HG02870 (cell line): Measurements from ENCODE around the gene MED13L.

Source experiments
- ATAC-seq: cut with Tn5 transposase; IDR thresholded peaks from one replicate; pipeline ENCODE4 v1.9.1; 2021; ENCODE audit warnings: mild to moderate bottlenecking, moderate library complexity; ENCODE audit not compliant: unreplicated experiment

MED13L gene

DNA sequence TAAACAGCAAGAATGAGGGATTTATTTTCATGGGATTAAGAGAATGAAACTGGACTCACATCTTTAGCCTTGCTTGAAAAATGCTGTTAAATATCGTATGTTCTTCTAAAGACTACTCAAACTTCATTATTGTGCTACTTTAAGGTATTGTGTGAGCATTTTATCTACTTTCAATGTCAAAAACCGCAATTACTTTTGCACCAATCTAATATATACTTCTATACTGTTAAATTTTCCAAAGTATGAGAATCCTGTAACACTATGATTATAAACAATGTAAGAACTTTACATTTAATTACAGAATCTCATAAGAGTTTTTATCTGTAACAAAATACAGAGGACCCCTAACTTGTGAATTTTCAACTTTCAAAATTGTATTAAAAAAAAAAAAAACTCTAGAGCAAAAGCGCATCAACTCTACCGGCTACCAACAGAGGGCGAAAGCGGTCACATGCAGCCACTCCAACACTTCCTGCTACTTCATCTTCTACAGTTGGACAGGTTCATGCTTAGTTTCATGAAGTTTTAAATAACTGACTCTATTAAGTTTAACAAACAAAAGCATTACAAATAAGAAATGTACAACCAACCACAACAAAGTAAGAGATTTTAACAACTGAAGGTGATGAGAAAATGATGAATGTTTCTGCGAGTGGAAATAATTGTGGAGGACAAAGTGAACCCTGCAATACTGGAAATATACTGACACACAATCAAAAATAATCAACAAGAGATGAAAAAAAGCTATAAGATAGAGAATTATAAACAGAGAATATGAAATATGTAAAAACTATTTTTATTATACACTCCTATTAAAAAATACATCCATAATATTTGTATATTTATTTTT, 210.9 kb downstream of the MED13L start:
- no peak for ATAC-seq

DNA sequence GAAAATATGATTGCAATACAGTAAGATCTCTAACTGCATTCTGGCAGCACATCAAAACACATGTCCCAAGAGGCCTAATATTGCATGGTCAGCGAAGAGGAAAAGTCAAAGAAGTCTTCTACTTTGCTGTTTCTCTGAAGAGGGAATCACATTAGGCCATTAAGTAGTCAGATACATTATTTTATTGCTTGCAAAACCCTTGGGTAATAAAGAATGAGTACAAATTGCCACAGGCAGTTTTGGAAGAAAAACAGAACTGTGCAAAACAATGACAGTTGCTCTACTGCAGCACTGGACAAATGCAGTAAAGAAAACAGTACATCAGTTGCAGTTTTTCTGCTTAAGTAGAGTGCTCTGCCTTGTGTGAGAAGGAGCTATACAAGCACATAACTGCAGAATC, 211.9 kb downstream of the MED13L start:
- ATAC-seq, result no peak

DNA sequence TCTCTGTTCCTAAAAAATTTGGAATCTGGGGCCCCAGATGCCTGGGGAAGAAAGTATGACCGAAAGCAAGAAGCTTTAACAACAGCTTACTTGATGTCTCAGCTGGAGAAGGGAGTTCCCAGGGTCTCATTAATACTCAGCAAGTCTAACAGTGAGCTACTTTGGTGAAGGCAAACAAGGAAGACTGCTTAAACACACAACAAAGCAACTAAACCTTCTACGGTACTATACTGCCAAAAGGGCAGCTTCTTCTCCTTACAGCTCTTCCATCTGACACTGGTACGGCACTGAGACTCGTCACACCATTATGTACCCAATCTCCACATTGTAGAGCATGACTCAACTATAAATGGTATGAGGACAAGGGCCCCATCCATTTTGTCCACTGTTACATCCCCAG, 213.0 kb downstream of the MED13L start:
- no peak for ATAC-seq

DNA sequence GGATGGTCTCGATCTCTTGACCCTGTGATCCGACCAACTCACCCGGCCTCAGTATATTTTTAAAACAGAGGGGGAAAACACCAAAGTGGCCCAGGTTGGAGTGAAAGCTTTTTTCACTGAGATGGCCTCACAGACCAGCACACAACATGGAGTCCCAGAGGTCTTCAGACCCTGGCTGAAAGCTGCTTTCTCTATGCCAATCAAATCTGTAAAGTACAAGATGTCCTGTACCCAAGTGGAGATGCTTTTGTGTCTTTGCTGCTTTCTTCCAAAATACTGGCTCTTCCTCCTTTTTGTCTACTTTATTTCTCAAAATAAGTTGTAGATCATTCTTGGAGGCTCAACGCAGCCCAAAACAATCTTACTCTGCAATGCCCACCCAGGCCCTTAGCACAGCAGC, 214.8 kb downstream of the MED13L start:
- ATAC-seq, result no peak

DNA sequence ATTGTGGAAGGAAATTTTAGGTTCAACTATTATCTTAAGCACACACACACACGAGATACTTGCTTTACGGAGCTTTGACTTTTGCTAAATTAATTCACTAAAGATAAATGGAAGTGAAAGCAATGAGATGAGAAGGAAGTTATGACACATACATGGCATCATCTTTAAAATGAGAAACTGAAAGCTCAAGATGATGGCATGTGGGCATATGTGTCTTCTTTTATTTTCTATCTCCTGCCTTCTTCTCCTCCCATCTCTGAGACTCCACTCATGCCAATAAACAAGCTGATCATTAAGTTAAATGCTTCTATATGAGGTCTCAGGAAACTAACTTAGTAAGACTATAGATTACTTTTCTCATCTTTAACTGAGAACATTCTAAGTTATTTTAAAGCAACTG, 216.7 kb downstream of the MED13L start:
- ATAC-seq, result no peak

DNA sequence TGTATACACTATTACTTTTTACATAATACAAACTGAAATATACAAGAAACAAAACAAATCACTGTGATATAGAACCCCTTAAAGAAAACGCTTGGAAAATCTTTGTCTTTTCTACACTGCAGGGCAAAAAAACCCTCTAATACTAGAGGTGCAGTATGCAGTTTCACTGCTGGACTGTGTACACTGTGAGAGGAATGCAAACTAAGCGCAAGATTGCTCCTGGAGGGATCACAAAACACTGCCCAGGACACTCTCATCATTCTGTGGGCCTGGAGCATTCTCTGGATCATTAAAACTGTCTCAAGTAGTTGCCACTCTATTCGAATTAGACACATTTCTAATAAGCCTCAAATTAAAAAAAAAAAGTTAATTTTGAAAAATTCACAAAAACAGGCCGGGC, 217.6 kb downstream of the MED13L start:
- no peak for ATAC-seq

DNA sequence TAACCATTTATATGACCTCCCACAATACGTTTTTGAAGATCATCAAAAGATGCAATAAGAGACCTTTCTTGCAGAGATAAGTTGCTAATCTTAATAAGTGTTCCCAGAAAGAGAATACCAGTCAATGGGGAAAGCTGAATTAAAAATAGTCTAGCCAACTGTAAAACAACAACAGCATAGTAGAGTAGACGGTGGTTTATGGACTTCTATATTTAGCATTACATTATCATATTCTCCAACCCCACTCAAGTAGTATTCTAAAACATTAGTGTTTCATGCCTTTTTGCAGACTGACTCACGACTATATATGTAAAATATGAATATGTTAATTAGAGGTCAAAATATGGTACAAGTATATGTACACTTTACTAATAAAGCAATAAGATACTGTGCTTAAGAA, 218.9 kb downstream of the MED13L start:
- no peak for ATAC-seq

DNA sequence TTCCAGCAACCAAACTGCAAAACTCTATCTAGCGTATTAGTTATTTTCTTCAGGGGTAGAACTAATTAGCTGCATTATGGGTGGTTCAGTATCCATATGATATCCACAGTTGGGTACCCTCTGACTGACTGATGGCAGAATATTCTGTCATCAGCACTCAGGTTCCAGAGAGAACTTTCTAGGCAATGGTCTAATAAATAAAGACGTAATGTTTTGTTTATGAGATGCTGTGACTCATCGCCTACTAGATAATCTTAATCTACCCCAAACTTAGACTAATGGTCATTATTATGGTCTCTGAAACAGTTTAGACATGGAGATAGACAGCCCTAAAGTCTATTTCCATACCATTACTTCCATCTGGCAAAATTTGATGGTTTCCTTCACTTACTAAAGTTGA, 220.1 kb downstream of the MED13L start:
- ATAC-seq, result no peak

DNA sequence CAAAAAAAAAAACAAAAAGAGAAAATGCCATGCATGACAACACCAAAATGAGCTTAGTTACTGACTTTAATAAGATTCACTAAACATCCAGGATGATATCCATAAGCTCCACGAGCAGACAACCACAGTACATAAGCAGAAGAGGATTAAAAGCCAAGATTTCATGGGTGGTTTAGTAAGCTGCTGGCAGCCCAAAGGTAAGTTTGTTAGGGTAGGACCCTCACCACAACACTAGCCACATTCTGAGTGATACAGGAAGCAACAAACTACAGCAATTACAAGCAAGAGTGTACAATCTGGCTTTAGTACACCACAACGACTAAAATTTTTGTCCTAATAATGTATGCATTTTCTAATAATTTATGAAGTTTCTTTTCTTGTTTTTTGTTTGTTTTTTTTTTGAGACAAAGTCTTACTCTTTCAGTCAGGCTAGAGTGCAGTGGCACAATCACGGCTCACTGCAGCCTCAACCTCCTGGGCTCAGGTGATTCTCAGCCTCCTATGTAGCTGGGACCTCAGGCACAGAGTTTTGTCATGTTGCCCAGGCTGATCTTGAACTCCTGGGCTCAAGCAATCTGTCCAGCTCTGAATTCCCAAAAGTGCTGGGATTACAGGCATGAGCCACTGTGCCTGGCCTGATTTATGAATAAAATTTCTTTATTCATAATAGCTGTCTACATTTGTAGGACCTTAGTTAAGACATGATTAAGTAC, 221.4 kb downstream of the MED13L start:
- ATAC-seq, result no peak

DNA sequence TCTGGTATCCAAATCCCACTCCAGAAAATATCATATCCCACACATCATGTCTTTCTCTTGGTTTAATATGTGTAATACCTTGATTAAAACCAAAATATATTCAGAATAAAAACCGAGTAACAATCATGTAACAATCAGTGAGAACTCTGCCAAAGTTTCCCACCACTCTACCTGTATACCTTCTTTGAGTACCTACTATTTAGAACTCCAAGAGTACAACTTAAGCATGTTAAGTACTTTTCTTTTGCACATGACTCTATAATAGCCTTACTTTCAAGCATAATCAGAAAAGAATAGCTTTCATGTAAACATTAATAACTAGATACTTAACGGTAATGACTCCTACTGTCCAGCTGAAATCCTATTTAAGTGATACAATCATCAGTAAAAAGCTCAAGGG, 223.2 kb downstream of the MED13L start:
- no peak for ATAC-seq

DNA sequence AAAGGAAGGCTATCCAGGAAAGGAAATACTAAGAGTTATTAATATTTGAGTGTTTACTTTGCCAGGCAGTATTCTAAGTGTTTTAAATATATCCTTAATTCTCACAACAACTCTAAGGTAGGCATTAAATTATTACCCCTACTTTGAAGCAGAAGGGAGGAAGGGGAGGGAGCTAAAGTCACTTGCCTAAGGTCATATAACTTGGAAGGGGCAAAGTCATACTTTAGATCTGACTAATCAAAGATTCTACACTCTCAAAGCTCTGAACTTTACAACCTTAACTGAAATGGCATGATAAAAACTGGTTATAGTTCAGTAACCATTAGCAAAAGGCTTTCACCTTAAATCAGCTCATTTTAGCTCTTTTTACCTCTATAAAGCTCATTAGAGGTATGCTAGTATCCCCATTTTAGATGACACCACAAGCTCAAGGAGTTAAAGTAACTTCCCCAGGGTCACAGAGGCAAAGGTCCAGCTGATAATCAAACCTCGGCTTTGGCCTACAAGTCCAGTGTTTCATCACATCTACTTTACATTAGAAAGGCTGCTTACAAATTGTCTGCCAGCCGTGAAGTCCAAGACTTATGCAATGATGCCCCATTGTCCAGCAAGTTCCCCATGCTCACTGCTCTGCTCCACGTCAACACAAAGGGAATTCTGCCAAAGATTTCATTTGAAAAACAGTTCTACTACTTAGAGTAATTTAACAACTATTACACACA, 223.9 kb downstream of the MED13L start:
- no peak for ATAC-seq

DNA sequence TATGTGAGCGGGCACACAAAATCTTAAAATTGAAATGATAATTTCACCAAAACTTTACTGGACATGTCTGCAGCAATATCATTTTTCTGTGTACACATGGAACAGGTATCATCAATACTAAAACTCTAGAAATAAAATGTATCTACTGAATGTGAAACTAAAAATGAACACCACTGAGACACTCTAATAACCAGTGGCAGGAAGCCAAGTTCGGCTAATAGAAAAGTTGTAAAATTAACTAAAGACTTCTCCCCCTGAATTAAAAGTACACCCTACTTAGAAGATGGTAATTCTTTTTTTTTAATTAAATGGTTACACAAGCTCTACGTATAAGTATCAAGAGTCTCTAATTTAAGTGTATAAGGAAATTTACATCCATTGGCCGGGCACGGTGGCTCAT, 227.2 kb downstream of the MED13L start:
- ATAC-seq, result no peak

DNA sequence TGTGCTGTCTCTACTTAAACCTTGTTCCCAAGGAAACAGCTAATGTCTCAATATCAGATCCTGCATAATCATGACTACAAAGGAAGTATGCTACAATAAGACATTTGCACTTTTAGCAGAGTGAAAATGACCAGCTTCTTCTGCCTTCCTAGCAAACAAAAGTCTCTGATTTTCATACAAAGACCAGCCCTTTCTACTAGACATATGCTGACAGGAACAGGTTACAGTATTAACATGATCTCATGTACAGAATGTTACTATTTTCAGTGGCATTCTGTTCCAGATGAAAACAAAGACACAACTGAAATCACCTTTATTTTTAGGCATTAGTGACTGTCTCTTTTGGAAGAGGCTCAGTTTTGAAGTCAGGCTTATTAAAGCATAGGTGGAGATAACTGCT, 228.6 kb downstream of the MED13L start:
- no peak for ATAC-seq

DNA sequence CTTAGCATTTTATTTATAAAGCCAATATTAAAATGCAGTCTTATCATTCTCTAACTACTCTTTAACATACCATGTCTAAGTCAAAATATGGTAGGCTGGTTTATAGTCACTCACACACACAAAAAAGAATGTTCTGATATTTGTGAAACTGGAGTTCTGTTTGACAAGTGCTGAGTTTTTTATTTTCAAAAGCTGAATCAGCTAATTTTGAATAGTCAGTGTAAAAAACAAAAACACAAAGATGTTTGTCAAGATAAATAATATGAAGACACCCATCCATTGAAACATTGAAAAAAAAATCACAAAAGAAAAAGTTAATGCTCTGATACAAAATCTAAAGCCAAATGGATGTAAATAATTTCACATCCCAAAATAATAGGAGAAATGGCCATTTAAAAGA, 231.5 kb downstream of the MED13L start:
- ATAC-seq, result no peak

DNA sequence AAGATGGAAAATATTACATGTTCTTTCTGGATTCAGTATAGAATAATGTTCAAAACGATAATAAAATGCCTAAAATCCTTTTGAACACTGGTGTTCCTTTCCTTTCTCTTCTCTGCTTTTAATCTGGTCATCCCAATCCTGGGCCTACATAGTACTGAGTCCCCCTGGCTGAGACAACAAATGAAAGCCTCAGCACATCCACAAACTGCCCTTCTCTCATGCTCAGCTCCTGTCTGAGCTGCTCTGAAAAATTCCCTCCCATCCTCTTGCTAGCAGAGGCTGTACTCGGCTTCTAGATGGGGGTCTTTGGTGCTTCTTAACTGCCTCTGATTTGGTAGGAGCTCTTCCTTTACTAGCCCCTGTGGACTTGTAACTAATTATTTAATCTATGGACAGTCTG, 232.3 kb downstream of the MED13L start:
- ATAC-seq, result no peak

DNA sequence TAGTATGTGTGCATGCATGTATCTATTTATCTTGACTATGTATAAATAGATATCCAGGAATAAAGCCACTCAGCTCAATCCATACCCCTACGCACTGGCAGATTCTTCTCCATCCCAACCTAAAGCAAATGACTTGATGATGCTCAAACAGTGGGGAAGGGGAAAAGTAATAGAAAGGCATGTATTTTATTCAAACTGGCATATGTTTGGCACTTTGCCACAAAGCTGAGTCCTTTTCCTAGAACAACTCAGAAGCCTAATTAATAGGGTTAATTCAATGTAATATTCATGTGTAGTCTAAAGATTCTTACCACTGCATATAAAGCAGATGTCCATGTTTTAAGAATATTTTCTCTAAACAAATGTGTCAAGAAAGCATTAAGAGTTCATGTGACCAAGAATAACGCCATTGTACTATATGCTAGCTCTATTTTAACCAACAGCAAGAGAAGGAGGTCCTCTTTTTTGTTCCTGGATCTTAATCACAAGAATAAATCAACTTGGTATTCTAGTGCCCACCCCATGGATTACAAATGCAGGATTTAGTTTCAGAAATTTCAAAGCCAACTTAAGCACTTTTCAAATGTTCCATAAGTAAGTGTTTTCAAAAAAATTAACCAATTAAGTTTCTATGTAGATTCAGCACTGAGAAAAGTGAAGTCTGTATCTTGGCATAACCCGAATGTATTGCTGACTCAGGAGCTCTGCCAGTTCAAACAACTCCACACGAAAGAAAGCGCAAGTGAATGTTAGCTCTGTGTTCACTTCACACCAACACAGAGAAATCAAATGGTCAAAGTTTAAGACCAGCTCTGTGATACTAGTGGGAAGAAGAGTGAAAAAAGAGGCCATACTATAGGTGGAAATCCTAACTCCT, 233.6 kb downstream of the MED13L start:
- no peak for ATAC-seq

DNA sequence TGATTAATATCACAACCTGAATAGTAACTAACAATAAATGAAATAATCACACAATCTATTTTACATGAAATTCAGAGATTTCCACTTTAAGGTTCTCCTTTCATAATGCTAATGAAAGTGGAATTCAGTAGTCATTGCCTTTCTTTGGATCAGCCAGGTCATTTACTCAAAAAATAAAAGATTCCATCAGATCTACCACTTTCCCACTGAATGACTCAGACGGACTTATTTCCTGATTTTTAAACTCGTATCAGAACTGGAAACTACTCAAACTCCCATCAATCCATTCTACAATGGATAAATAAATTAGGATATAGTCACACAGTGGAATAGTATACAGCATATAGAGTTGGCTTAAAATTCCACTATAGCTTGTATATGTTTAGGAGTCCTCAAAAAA, 237.1 kb downstream of the MED13L start:
- ATAC-seq, result no peak

DNA sequence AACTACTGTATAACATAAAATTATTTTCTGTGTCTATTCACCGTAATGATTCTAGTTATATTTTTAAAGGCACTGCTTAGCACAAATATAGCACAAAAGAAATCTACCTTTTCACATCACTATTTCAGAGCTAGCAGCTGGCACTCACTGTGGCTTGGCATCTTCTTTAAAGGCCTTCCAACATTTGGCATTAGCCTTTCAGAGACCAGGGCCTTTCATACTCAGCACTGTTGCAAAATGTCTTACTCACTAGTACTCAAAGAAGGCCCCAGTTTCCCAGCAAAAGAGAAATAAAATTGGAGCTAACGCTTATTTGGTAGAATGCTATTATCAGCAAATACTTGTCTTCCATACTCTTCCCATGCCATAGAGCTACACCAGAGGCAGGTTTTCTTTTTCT, 238.4 kb downstream of the MED13L start:
- ATAC-seq, result no peak

DNA sequence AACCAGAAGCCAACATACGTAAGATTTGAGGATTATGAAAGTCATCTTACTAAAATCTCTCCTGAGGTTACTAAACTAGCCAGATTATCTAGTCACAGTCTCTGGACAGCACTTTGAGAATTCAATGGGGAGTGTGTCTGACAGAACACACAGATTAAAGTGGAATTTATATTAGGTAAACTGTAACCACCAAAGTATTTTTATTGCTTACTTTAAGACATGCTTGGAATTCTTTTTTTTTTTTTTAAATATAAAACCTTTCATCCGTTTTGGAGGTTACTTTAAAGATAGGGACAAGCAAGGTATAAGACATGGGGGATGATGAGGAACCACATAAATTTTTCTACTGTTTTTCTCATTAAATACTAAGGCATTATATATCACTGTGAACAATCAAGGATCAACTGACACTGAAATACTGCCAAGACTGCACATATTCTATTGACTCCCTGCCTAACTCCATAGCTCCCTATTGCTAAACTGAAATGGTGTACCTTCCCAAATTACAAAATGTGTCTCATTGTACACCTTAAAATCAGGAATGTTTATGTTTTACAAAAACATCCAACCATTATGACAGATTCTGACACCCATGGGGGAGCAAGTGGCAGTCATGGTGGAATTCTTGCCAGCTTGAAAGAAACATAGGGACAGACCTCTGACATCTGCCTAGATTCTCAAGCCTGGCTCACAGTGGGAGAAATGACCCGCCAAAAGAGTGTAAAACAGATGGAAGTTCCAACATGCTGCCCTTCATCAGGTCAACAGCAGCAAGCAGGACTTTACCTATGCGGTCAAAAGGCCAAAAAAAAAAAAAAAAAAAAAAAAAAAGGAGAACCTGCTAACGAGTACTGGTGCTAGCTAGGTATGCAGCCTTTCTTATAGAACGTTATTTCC, 239.3 kb downstream of the MED13L start:
- ATAC-seq, result no peak

DNA sequence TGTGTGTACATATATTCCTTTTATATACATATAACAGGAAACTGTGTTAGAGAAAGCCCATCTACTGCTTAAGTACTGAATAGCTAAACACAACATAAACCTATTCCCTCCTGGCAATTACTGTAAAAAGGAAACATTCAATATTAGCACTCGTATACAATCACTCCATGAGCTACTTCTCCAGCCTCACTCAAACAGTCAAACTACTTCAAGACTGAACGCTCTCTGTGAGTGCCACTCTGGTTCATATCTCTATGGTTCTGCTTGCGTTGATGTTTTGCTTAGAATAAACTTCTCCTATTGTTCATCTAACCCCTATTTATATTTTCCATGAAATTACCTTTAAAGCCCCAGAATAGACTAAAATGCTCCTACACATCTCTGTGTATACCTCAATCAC, 243.7 kb downstream of the MED13L start:
- no peak for ATAC-seq
